ENCODE measurements around the gene ADAMTS17.
A peak's percentile ranks its signal among the peaks of the same experiment; 100 is the strongest.

ADAMTS17 gene

DNA sequence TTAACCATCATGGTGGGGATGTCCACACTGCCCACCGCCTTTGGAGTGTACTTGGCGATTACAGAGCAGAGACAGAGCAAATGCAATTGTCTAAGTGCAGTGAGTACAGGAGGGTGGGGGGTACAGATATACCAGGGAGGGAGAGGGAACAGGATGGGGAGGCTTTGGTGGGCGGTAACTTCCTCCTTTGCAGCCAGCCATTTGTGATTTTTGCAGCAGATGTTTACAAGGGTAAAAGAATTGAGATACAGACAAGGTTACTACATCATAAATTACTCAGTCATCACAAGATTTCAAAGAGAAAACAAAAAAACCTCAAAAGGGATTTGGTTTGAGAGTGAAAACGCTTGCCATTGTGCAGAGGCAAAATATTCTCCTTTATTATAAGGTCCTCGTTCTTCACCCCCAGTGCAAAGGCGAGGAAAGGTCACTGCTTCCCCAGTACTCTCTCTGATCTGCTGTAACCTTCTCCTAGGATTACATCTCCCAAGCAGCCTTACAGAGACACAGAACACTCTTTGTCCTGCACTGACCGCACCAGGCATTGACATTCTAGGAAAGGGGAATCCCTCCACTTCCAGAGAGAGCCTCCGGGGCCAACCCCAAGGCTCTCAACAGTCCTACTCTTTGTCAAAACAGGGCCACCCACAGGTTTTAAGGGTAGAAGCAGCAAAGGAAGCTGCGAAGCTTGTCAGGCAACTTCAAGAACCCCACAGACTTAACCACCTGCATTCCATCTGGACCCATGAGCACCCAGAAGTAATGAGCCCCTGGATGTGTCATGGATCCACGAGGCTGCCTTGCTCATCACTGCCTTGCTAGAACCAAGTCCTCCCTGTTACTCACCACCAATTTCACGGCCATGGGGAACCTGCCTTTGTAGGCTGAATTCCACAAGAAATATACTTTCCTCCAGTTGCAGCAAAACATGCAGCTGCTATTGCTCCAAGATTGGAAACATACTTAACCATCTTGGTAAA lies 117.3 kb downstream of the ADAMTS17 start:
- DNase-seq (ENCODE audit: low read depth, low spot score) = peak; percentile 28

DNA sequence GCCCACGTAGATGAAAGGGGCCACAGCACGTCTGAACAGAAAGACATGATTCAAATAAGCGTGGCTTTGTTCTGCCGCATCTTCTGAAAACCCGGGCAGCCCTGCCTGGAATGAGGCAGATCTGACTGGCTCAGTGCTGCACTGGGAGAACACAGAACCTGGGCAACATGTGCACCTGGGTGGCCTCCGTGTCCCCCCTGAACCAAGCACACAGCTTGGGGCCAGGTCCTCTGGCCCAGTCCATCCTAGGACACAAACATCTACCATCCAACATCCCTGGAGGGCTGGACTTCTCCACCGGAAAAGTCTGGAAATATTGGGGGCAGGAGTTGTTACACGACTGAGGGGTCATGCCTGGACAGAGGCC lies 119.4 kb downstream of the ADAMTS17 start:
- DNase-seq (ENCODE audit: low read depth, low spot score) = no peak

DNA sequence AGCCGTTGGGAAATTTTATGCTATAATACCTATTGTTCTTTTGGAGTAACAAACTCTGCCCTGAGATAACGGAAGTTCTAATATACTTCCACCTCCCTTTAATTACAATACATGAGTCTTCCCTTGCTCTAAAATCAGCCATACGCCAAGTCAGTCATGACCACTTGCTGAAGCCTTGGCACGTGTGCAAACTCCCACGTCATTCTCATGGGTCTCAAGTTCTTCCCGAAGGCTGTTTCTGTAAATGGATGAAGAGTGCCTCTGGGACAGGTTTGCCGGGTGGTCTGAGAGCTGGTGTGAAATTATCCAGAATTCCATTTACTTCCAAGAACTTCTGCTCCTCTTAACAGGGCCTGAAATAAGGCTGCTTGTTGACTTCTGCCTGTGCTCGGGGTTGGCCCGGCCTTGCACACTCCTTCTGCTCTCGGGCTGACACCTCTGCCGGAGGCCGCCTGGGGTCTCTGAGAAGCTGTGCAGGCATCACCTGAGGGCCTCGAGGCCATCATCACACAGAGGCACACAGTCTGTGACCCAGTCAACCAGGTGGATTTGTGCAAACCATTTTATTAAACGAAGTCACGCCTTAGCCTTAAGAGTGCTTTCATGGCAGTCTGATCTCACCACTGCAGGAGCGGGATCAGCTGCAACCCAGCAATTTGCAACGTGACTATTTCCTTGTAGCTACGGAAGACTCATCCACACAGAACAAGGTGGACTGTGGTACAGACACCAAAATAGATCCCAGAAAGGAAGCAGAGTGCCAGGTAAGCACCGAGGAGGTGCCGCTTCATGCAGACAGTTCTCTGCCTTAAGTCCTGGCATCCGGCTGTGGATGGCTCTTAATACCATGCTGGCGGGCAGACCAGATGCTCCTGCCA lies 120.1 kb downstream of the ADAMTS17 start:
- DNase-seq (ENCODE audit: low read depth, low spot score) = no peak

DNA sequence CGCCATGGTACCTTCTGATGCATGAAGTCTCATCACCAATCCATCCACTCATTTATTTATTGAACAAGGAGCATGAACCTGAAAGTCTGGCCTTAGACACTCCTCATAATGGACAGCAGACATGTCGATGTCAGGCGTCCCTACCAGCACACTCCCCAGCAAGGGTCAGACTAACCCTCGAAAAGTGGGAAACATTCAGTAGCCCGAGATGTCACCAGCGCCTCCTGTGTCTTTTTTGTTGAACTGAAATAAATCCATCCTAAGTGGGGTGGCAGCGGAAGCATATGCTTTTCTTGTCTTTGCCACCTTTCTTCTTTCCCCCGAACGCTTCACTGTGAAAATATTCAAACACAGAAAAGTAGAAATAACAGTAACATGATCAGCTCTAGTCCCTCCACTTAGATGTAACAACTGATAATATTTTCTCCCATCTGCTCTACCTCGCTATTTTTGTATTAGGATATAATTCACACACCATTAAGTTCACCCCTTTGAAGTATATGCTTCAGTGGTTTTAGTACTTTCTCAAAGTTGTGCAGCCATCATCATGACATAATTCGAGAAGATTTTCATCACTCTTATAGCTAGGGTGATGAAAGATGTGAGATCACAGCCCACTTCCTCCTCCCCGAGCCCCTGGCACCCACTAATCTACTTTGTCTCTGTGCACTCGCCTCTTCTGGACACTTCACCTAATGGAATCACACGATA lies 121.6 kb downstream of the ADAMTS17 start:
- DNase-seq (ENCODE audit: low read depth, low spot score) = no peak

DNA sequence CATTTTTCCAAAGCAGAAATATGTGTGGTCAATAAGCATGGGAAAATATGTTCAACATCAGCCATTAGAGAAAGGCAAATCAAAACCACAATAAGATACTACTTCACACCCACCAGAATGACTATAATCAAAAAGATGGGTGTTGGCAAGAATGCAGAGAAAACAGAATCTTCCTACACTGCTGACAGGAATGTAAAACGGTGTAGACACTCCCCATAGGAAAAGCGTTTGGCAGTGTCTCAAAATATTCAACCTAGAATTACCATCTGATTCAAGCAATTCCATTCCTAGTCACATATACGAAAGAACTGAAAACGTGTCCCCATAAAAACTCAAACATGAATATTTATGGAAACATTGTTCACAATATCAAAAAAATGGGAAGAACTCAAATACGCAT lies 123.3 kb downstream of the ADAMTS17 start:
- no peak for DNase-seq (ENCODE audit: low read depth, low spot score)

DNA sequence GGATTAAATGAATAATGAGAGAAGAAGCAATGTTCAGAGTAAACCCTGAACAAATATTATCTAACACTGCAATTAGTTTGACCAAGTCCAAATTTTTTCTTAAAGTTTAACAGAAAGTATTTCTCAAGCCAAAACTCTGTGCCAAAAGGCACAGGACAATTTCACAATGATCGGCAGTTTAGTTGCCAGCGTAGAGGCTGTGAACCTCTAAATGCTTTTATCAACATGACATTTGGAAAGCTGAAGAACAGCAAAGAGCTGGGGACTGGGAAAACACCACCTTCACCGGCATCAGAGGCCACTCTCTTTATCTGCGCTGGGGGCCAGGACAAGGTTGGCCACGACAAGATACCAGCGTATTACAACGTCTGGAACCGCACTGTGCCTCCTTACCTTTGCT lies 125.6 kb downstream of the ADAMTS17 start:
- DNase-seq (ENCODE audit: low read depth, low spot score) = no peak

DNA sequence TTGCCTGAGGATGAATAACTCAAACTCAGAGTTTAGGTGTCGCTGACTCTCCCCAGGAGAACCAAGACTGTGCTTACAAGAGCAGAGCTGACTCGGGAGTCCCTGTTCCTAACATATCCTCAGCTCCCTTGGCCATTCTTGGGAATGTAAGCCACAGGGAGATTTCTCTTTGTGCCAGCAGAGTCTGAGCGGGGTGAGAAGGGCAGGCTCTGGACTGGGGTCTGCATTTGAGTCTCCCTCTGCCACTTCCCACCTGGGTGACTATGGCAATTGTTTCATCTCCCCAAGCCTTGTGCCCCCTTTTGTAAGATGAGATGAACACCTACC lies 126.0 kb downstream of the ADAMTS17 start:
- no peak for DNase-seq (ENCODE audit: low read depth, low spot score)

DNA sequence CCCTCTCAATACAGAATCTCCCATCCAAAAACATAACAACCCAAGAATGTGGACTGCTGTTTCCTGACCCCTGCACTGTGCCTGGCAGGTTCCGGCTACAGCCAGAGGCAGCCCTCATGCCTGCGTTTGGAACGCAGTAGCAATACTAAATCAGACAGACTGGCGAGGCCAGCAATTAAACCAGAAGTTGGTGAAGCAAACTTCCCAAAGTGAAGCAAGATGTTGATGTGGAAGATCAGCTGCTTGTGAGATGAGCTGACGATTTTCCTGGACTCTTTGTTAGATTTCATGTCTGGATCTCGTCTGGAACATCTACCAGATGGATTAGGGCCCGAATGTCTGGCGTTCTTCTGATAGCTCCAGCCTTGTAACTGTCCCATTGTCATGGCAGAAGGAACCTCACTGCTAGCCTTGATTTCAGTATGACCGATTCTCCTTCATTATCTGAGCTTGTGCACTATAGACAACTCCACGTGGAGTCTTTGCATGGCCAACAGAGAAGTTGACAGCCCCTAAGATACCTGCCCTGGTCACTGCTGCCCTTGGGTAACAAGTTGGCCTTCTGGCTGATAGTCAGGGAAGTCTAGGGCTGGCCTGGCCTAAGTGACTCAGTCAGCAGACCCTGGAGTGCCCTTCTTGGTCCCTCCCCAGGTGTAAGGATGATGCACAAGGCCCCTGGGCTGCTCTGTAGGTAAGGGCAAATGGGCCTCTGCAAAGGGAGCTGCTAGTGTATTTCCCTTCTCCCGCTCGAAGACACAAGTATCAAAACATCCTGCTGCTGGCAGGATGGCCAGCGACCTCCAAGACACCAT lies 126.5 kb downstream of the ADAMTS17 start:
- no peak for DNase-seq (ENCODE audit: low read depth, low spot score)

DNA sequence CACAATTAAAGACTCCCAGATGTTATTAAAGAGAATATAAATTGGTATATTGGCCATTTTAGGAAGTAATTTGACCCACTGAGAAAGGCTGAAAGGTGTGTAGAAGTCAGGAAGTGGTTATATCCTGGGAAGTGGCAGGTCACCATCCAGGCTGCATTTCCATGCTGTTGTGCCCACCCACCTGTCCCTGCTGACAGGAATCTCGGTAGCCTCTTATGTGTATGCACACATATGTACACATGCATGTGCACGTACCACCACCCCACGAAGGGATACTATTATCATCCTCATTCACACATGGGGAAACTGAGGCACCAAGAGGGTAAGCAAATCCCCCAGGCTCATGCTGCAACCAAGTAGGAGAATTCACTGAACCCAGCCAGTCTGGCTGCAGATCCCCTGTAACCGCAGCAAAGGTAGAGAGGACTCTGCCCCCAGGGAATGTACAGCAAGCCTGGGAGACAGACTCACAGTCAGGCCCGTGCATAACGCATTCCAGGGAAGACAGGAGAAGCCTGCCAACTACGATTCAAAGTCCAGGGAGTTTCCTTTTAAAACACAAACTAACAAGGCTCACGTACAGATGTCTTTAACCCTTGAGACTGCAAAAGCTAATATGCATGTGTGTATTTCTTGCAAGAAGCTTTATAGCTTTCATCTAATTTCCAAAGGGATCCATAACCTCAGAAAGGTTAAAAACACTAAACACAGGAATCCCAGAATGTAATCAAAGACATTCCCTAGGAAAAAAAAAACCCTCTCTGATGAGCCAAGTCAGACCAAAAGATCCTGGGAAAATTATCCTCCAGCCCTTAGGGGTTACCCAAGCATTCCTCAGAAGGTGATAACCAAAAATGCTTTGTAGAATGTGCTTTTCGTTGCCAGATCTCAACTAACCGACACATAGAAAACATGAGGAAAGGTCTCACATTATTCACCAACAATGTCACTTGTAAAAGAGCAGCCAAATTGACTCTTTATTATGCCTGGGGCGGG lies 129.6 kb downstream of the ADAMTS17 start:
- peak; percentile 68 for DNase-seq (ENCODE audit: low read depth, low spot score)

DNA sequence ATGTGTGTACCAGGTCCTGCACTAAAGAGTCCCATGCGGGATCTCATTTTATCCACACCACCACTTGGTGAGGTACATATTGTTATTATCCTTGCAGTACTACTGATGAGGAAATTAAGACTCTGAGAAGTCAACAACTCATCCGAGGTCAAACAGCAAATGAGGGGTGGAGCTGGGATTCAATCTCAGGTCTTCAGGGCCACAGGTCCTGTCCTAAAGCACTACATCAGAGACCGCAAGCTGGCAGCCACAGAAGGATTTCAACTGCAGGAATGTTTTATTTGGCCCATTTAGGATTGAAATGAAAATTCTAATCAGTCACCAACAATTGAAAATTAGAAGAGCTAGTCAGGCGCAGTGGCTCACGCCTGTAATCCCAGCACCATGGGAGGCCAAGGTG lies 131.4 kb downstream of the ADAMTS17 start:
- DNase-seq (ENCODE audit: low read depth, low spot score) = no peak

DNA sequence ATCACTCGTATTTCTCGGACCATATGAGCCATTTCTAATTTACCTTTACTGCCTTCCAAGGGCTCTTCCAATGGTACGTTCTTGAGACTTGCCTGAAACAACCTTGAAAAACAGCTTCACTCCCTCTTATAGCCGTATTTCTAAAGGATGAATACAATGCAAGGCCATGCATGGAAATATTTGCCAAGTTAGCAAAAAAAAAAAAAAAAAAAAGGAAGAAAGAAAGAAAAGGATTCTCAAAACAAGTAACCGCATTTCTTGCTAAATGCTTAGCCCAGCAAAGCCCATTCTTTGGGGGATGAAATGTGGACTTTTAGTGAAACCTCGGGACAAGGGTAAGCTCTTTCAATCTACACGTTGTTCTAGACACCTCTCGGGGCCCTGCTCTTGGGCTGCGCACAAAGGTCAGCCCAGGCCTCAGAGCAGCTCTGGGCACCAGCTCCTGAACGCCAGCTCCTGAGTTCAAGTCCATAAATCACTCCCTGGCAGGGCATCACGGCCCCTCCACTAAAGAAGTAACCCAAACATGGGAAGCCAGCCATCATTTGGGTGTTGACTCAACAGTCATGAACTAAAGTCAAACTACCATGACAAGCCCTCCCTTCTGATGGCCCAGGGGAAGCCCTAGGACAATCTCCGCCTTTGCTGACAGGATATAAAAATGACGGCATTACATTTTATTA lies 132.7 kb downstream of the ADAMTS17 start:
- no peak for DNase-seq (ENCODE audit: low read depth, low spot score)

DNA sequence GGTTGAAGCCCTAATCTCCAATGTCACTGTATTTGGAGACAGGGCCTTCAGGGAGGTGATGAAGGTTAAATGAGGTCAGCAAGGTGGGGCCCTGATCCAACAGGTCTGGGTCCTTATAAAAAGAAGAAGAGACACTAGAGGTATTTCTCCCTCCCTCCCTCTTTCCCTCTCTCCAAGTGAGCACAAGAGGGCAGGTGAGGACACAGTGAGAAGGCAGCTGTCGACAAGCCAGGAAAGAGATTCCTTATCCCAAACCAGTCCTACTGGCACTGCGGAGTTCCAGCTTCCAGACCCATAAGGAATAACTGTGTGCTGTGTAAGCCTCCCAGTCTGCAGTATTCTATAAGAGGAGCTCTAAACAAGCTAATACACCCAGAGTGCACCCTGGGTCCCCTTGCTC lies 134.7 kb downstream of the ADAMTS17 start:
- DNase-seq (ENCODE audit: low read depth, low spot score) = no peak

DNA sequence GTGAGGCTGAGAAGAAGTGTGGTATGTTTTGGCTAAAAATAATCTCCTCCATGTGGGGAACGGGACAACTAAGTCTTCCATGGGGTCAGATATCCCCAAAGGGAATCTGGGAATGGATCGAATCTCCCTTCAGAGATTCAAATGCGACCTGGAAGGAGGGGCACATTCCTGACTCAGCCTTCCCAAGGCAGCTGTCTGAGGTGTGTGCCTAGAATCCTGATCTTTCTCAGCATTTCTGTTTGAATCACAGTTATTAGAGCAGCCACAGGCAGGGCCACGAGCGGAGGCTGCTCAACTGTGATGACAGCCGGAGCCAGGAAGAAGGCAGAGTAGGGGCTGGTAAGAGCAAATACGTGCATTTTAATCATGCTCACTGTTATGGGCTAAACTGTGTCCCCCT lies 135.1 kb downstream of the ADAMTS17 start:
- DNase-seq (ENCODE audit: low read depth, low spot score) = peak; percentile 15

DNA sequence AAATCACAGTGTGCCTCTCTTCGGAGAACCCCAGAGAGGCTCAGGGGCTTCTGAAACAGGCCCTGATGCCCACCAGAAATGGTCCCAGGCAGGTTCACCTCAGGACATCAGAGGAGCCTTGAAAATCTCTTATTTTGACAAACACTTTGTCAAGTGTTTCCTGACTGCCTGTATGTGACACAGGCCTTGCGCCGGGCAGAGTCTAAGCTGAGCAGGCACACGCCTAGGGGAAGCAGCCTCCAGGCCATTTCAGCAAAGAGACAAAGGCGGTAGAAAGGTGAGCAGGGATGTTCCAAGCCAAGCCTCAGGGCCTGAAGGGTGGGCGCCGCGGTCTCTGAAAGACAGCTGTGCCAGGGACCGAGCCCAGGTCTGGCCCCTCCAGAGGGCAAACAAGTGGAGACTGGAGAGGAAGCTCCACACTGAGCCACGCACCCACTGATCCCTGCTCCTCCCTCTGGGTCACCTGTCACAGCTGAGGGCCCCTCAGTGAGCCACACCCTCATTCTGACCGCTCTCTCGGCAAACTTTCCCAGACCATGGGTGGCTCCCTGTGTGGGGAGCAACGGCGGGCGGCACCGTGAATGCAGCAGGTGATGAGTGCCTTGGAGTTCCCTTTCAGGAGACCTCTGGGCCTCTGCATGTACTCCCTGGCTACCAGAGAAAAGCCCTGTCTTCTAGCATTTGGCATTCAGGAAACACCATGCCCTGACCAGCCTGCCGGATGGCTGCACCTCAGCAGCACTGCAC lies 136.1 kb downstream of the ADAMTS17 start:
- DNase-seq (ENCODE audit: low read depth, low spot score) = no peak

DNA sequence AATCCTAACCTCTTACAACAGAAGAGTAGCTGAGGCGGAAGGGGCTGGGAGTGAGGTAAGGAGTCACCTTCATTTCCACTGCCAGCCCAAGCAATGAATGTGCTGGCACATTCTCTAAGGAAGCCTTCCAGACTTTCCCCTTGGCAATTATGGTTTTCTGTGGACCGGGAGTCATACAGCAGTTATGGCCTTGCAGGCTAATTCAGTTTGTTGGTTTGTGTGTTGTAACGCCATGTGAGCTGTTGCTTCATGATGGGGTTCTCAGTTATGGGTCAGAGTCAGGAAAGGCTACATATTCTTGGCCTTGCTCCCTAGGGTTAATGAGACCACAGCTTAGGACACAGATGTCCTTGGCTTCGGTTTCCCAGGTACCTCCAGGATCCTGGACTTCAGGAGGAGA lies 137.0 kb downstream of the ADAMTS17 start:
- DNase-seq (ENCODE audit: low read depth, low spot score) = no peak

DNA sequence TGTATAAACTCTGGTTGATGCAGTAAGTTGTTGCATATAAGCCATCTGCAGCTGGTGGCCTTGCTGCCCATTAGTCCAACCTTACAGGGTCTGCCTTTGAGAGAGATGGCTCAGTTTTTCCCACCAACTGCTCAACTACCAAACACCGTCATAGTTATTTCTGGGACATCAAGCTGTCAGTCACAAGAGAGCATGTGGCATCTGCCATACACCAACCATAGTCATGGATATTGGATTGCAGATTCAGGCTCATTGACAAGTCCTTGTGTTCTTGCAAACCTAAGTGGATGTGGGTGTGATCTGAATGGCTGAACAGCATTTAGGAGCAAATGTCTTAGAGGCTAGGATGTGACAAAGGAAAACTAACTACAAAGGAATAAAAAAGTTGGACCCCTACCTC lies 137.6 kb downstream of the ADAMTS17 start:
- DNase-seq (ENCODE audit: low read depth, low spot score) = no peak

DNA sequence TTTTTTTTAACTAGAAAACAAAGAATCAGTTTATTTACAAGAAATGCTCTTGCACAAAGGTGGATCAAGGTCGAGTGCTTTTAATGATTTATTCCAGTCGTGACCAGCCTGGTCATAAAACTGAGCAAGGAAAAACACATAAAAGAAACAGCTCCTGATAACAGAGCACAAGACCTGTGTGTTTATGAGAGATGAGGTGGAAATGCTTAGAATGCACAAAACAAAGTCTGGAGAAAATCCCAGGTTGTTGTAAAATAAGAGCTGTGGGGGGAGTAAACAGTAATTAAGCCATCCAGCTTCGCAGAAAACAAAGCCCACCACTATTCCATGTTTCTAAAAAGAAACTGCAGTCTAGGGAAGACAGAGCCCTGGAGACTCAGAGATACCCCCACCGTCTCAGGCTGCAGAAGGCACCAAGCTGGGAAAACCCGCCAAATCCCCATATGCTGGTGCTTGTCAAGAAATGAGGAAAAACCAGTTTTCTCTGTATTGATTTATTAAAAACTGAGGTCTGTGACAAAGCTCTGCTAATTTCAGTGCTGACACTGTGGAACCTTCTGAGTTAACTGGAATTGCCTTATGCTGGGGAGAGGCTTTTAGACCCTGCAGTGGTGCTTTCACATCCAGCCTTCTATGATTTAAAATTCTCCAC lies 139.3 kb downstream of the ADAMTS17 start:
- no peak for DNase-seq (ENCODE audit: low read depth, low spot score)
